GM23338 (cell line): ENCODE measurements around the gene PDHX. TPM values are rescaled to one million over a fixed set of nuclear protein-coding genes. Genes with fewer than 3 reads are reported as not detected.

ENCODE experiments used
- ATAC-seq: fragments of 200-7000 bp; cut with Tn5 transposase; 3 replicates; pipeline ENCODE4 v1.9.1; 2020
- DNase-seq: peaks from one replicate; pipeline ENCODE4 v3.0.0-alpha.2; 2015; ENCODE audit warnings: low spot score
- H2AFZ ChIP-seq: fragments of 200-600 bp; sonication (generic); 2 replicates; pipeline ENCODE4 v1.8.0; 2016; ENCODE audit warnings: antibody characterized with exemption, mild to moderate bottlenecking, moderate library complexity
- H3F3A ChIP-seq: fragments of 200-600 bp; sonication (generic); replicated peaks from 2 replicates; pipeline ENCODE4 v1.8.0; 2017; ENCODE audit warnings: antibody characterized with exemption, mixed run types, low read depth
- H3K27ac ChIP-seq: fragments of 200-600 bp; sonication (generic); 2 replicates; pipeline ENCODE4 v1.6.1; 2016; ENCODE audit warnings: low read depth
- H3K27me3 ChIP-seq: fragments of 200-600 bp; sonication (generic); 2 replicates; pipeline ENCODE4 v1.8.0; 2016; ENCODE audit warnings: mild to moderate bottlenecking, mixed run types, moderate library complexity; ENCODE audit not compliant: insufficient read depth
- H3K36me3 ChIP-seq: fragments of 200-600 bp; sonication (generic); 2 replicates; pipeline ENCODE4 v1.8.0; 2016; ENCODE audit warnings: mild to moderate bottlenecking; ENCODE audit not compliant: insufficient read depth
- H3K4me1 ChIP-seq: fragments of 200-600 bp; sonication (generic); 2 replicates; pipeline ENCODE4 v1.8.0; 2016; ENCODE audit warnings: mild to moderate bottlenecking, moderate library complexity; ENCODE audit not compliant: insufficient read depth
- H3K4me2 ChIP-seq: fragments of 200-600 bp; sonication (generic); 2 replicates; pipeline ENCODE4 v1.7.1; 2017; ENCODE audit warnings: mixed run types
- H3K4me3 ChIP-seq: fragments of 200-600 bp; sonication (generic); 2 replicates; pipeline ENCODE4 v1.6.1; 2016; ENCODE audit warnings: mixed run types
- H3K79me2 ChIP-seq: fragments of 200-600 bp; sonication (generic); replicated peaks from 2 replicates; pipeline ENCODE4 v1.8.0; 2017; ENCODE audit warnings: mild to moderate bottlenecking; ENCODE audit not compliant: insufficient read depth
- H3K9me2 ChIP-seq: fragments of 200-600 bp; sonication (generic); 2 replicates; pipeline ENCODE4 v1.8.0; 2017; ENCODE audit not compliant: insufficient read depth
- H4K20me1 ChIP-seq: fragments of 200-600 bp; sonication (generic); replicated peaks from 2 replicates; pipeline ENCODE4 v1.8.0; 2017; ENCODE audit warnings: mild to moderate bottlenecking; ENCODE audit not compliant: insufficient read depth
- H3K27ac Mint-ChIP-seq: 2 replicates; pipeline ENCODE4 v1.8.0; 2020; ENCODE audit warnings: inconsistent platforms, mild to moderate bottlenecking, moderate library complexity, mixed read lengths
- H3K27me3 Mint-ChIP-seq: 3 replicates; pipeline ENCODE4 v1.8.0; 2022; ENCODE audit warnings: low read depth, mild to moderate bottlenecking, moderate library complexity, mixed read lengths, inconsistent platforms; ENCODE audit not compliant: insufficient read depth, poor library complexity
- H3K36me3 Mint-ChIP-seq: 3 replicates; pipeline ENCODE4 v1.8.0; 2021; ENCODE audit warnings: low read depth, mild to moderate bottlenecking, inconsistent platforms, moderate library complexity, mixed read lengths
- H3K4me1 Mint-ChIP-seq: 3 replicates; pipeline ENCODE4 v1.8.0; 2020; ENCODE audit warnings: mild to moderate bottlenecking, inconsistent platforms, mixed read lengths
- H3K4me3 Mint-ChIP-seq: 3 replicates; pipeline ENCODE4 v1.8.0; 2021; ENCODE audit warnings: moderate library complexity, mild to moderate bottlenecking, inconsistent platforms, mixed read lengths
- H3K9me3 Mint-ChIP-seq: 3 replicates; pipeline ENCODE4 v1.8.0; 2020; ENCODE audit warnings: moderate library complexity, mild to moderate bottlenecking, inconsistent platforms, mixed read lengths
- CREB1 ChIP-seq: fragments of 250-450 bp; sonication (Bioruptor Pico); IDR thresholded peaks from 2 replicates; pipeline ENCODE4 v1.5.0; 2020; ENCODE audit warnings: low read depth, mild to moderate bottlenecking, moderate library complexity
- CTCF ChIP-seq, 2 experiments: fragments of 200-600 bp in 1 of 2; sonication (generic) in 1 of 2; conservative IDR thresholded peaks; 2 replicates each; pipeline versions ENCODE4 v1.5.1 to v1.6.1; 2016 to 2017; ENCODE audit warnings: antibody characterized with exemption in 2 of 2, low read depth in 2 of 2, mild to moderate bottlenecking in 2 of 2, moderate library complexity in 1 of 2
- EZH2 ChIP-seq: fragments of 200-600 bp; sonication (generic); IDR thresholded peaks from one replicate; pipeline ENCODE4 v1.8.0; 2017; ENCODE audit warnings: antibody characterized with exemption, mild to moderate bottlenecking, low read depth; ENCODE audit not compliant: unreplicated experiment
- EZH2phosphoT487 ChIP-seq: fragments of 200-600 bp; sonication (generic); IDR thresholded peaks from one replicate; pipeline ENCODE4 v1.8.1; 2018; ENCODE audit warnings: antibody characterized with exemption; ENCODE audit not compliant: unreplicated experiment
- NANOG ChIP-seq: IDR thresholded peaks from 2 replicates; pipeline ENCODE4 v1.6.1; 2016; ENCODE audit warnings: antibody characterized with exemption, borderline replicate concordance
- POLR2AphosphoS5 ChIP-seq: IDR thresholded peaks from 2 replicates; pipeline ENCODE4 v1.6.1; 2016; ENCODE audit warnings: antibody characterized with exemption, low read depth
- STAT1 ChIP-seq: IDR thresholded peaks from one replicate; pipeline ENCODE4 v1.6.1; 2016; ENCODE audit warnings: antibody characterized with exemption; ENCODE audit not compliant: unreplicated experiment
- ZNF462 ChIP-seq: fragments of 250-450 bp; sonication (Bioruptor Pico); IDR thresholded peaks from 2 replicates; pipeline ENCODE4 v1.5.0; 2020; ENCODE audit warnings: mild to moderate bottlenecking, moderate library complexity
- polyA plus RNA-seq: library from polyadenylated mRNA; unstranded; fragments of >200 nt; fragmentation: Nextera tagmentation; extraction: Ambion mirVana; gene quantifications from 2 replicates; pipeline ENCODE4 v1.2.1, GENCODE V29; 2016
- total RNA-seq: library from RNA; depleted of rRNA; stranded (reverse); fragments of >200 nt; shearing (Covaris generic); gene quantifications from 2 replicates; pipeline ENCODE4 v1.2.3, GENCODE V29; 2014

PDHX gene
- total and polyA plus RNA-seq, 2 experiments from 2014 or later: 36.9 to 40.2 TPM

GRCh38 chr11:35003186-35003585 lies 86.8 kb downstream of the PDHX start:
- no peak overlapping the region for H3K27ac ChIP-seq
- H3K36me3 ChIP-seq: no peaks in the 10 kb centered on the region
- H4K20me1 ChIP-seq: no peaks in the 10 kb centered on the region; the same call in 1 of the 2 replicates
- no peak overlapping the region for H2AFZ ChIP-seq
- no peaks in the 10 kb centered on the region for H3K79me2 ChIP-seq
- ATAC-seq (no peak), DNase-seq (no peak)
- Mint-ChIP-seq H3K4me1 (0 out of 3 replicates have a peak, but pooled peaks cover 3% of the 10 kb centered on the region), H3K27ac (no peak overlapping the region), H3K27me3 (no peaks in the 10 kb centered on the region), H3K9me3 (no peaks in the 10 kb centered on the region), H3K4me3 (no peak overlapping the region), H3K36me3 (no peaks in the 10 kb centered on the region)
- H3K4me1 ChIP-seq: no peaks in the 10 kb centered on the region
- TF ChIP-seq NANOG: no peak
- no peak for TF ChIP-seq CTCF (conservative IDR thresholded peaks at IDR 0.05; ENCODE audit: low read depth in 2 of 2)
- no peak for TF ChIP-seq CREB1 (CRISPR knock-in tag)
- no peak for TF ChIP-seq STAT1
- no peak for TF ChIP-seq ZNF462 (CRISPR knock-in tag)
- TF ChIP-seq EZH2phosphoT487: no peak
- no peak for TF ChIP-seq EZH2
- TF ChIP-seq POLR2AphosphoS5: no peak
- no peaks in the 10 kb centered on the region for H3K27me3 ChIP-seq
- H3F3A ChIP-seq: no peaks in the 10 kb centered on the region
- H3K9me2 ChIP-seq: peaks cover 5% of the 10 kb centered on the region
- no peak overlapping the region for H3K4me3 ChIP-seq
- no peak overlapping the region for H3K4me2 ChIP-seq
